Keratinocyte (primary cell): ENCODE measurements around the gene C17orf113.

ENCODE experiments used
- CTCF ChIP-seq, 3 experiments: IDR thresholded peaks in 1 of 3; conservative IDR thresholded peaks in 1 of 3; optimal IDR thresholded peaks in 1 of 3; 2 replicates in 2 of 3; 3 replicates in 1 of 3; pipeline versions ENCODE3 to v1.5.1; 2011; ENCODE audit warnings: low read length in 3 of 3, mild to moderate bottlenecking in 3 of 3, moderate library complexity in 2 of 3, control low read depth in 1 of 3, inconsistent platforms in 1 of 3; ENCODE audit not compliant: insufficient read depth in 2 of 3; ENCODE audit errors: extremely low read depth in 1 of 3
- EZH2 ChIP-seq: IDR thresholded peaks from one replicate; pipeline ENCODE4 v1.6.1; 2012; ENCODE audit warnings: inconsistent platforms, mild to moderate bottlenecking, low read length, moderate library complexity

- TF ChIP-seq CTCF (optimal IDR thresholded peaks at IDR 0.05 in 1 of 3, IDR thresholded peaks at IDR 0.05 in 1 of 3, conservative IDR thresholded peaks at IDR 0.05 in 1 of 3; ENCODE audit: extremely low read depth in 1 of 3, insufficient read depth in 2 of 3, low read length in 3 of 3) (no peak), EZH2 (no peak)
These were observed 1.2 kb upstream of the C17orf113 start for GRCh38 chr17:42051645-42052044.
